HepG2 (cell line): ENCODE results near the gene IDUA. TPM values are rescaled to one million over a fixed set of nuclear protein-coding genes. Genes with fewer than 3 reads are reported as not detected.

ENCODE experiments used
- GLI4 ChIP-seq: sonication (generic); formaldehyde crosslinking; IDR thresholded peaks from 2 replicates; pipeline ENCODE4 v1.5.1; 2020; ENCODE audit warnings: missing genetic modification reagents, mild to moderate bottlenecking, moderate library complexity, borderline replicate concordance
- RAD51 ChIP-seq: fragments of 450-650 bp; IDR thresholded peaks from 2 replicates; pipeline ENCODE4 v1.6.1; 2016; ENCODE audit warnings: borderline replicate concordance
- REL ChIP-seq: sonication (generic); formaldehyde crosslinking; conservative IDR thresholded peaks from 2 replicates; pipeline ENCODE4 v1.8.0; 2022; ENCODE audit warnings: mild to moderate bottlenecking, missing genetic modification reagents, moderate library complexity
- SAFB2 ChIP-seq: sonication (generic); formaldehyde crosslinking; IDR thresholded peaks from 2 replicates; pipeline ENCODE4 v1.5.1; 2020; ENCODE audit warnings: missing genetic modification reagents, low read depth, mild to moderate bottlenecking, borderline replicate concordance
- SMYD3 ChIP-seq: sonication (generic); formaldehyde crosslinking; IDR thresholded peaks from 2 replicates; pipeline ENCODE4 v1.8.1; 2023; ENCODE audit warnings: mild to moderate bottlenecking, missing genetic modification reagents
- SP2 ChIP-seq: sonication (generic); formaldehyde crosslinking; IDR thresholded peaks from 2 replicates; pipeline ENCODE4 v1.5.1; 2020; ENCODE audit warnings: mild to moderate bottlenecking, missing genetic modification reagents
- TCF7L2 ChIP-seq: IDR thresholded peaks from 2 replicates; pipeline ENCODE4 v1.6.1; 2011; ENCODE audit warnings: mild to moderate bottlenecking, low read depth, low read length, moderate library complexity
- THYN1 ChIP-seq: sonication (generic); formaldehyde crosslinking; IDR thresholded peaks from 2 replicates; pipeline ENCODE4 v1.8.1; 2023; ENCODE audit warnings: low read depth, mild to moderate bottlenecking, moderate library complexity, missing genetic modification reagents, borderline replicate concordance
- TOE1 ChIP-seq: sonication (generic); formaldehyde crosslinking; IDR thresholded peaks from 2 replicates; pipeline ENCODE4 v1.4.0; 2020; ENCODE audit warnings: mild to moderate bottlenecking, missing genetic modification reagents
- ZBTB1 ChIP-seq: sonication (generic); formaldehyde crosslinking; IDR thresholded peaks from 2 replicates; pipeline ENCODE4 v1.4.0; 2020; ENCODE audit warnings: missing genetic modification reagents, borderline replicate concordance
- ZKSCAN5 ChIP-seq: sonication (generic); formaldehyde crosslinking; IDR thresholded peaks from 2 replicates; pipeline ENCODE4 v1.5.1; 2020; ENCODE audit warnings: mild to moderate bottlenecking, missing genetic modification reagents
- ZNF224 ChIP-seq: sonication (generic); formaldehyde crosslinking; IDR thresholded peaks from 2 replicates; pipeline ENCODE4 v1.5.0; 2020; ENCODE audit warnings: mild to moderate bottlenecking, missing genetic modification reagents
- ZNF609 ChIP-seq: sonication (generic); formaldehyde crosslinking; IDR thresholded peaks from 2 replicates; pipeline ENCODE4 v1.4.0; 2020; ENCODE audit warnings: mild to moderate bottlenecking, missing genetic modification reagents, borderline replicate concordance
- ZNF644 ChIP-seq: IDR thresholded peaks from 2 replicates; pipeline ENCODE4 v1.6.1; 2016; ENCODE audit warnings: low read depth
- ZNF800 ChIP-seq: sonication (generic); formaldehyde crosslinking; IDR thresholded peaks from 2 replicates; pipeline ENCODE4 v1.4.0; 2020; ENCODE audit warnings: missing genetic modification reagents
- ZNF879 ChIP-seq: sonication (generic); formaldehyde crosslinking; IDR thresholded peaks from 2 replicates; pipeline ENCODE4 v1.8.1; 2023; ENCODE audit warnings: missing genetic modification reagents
- polyA plus RNA-seq, 8 experiments: library from polyadenylated mRNA; depleted of rRNA in 3 of 8; stranded (reverse) in 7 of 8; unstranded in 1 of 8; fragments of >200 nt; fragmentation: Illumina TruSeq in 4 of 8; extraction: Trizol in 4 of 8; gene quantifications; 2 replicates each; pipeline versions ENCODE4 v1.2.1 to v1.2.3, GENCODE V29; 2011 to 2016; ENCODE audit warnings: low read depth in 4 of 8, missing spikeins in 1 of 8, mixed read lengths in 1 of 8; ENCODE audit not compliant: insufficient read depth in 1 of 8
- total RNA-seq, 5 experiments: library from RNA; depleted of rRNA; stranded (reverse); fragments of >200 nt; fragmentation: Illumina TruSeq; extraction: Trizol; gene quantifications; 2 replicates each; pipeline ENCODE4 v1.2.3, GENCODE V29; 2016; ENCODE audit warnings: low read depth in 1 of 5
- TF ChIP-seq, protein P1 (sequence below): sonication (generic); formaldehyde crosslinking; IDR thresholded peaks from 2 replicates; pipeline ENCODE4 v1.4.0; 2020; ENCODE audit warnings: missing genetic modification reagents
- TF ChIP-seq, protein P2 (sequence below): IDR thresholded peaks from 2 replicates; pipeline ENCODE4 v1.6.1; 2018; ENCODE audit warnings: missing genetic modification reagents

IDUA gene
- total and polyA plus RNA-seq, 2 of the 13 experiments (the other 11 are each of a cell fraction or from before 2014, with no cell fraction given): 0.77 to 1.0 TPM

DNA sequence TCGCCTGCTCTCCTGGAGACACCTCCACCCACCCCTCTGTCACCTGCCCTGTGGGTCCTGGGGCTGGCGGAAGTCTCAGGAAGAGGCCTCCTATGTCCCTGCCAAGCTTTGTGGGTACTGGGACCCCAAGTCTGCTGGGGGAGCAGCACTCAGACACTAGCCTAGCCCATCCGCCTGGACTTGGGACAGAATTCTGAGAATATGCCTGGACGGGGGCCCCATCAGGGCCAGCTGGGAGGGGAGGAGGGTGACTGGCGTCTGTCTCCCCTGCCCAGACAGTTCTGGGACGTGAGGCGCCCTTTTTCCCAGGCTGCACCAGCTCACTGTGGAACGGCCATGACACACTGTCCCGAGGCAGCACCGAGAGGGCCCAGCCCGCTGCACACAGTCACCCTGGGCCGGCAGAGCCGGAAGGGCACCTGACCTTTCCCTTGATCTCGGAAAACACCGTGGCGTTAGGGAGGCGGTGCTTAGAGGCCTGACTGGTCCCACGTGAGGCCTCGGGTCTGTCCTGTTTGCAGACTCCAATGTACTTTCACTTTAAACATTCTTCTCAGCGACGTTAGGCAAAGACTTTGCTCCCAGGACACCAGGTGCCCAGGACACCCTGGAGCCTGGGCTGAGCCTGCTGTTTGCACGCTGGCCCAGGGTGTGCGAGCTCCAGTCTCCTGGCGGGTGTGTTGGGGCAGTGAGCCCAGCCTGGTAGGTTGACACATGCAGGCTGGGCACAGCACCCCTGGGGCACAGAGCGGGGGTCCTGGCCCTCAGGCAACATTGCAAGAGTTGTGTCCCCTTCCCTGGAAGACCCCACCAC, 5.7 kb downstream of the IDUA start (continued):
- TF ChIP-seq, protein P1, sequence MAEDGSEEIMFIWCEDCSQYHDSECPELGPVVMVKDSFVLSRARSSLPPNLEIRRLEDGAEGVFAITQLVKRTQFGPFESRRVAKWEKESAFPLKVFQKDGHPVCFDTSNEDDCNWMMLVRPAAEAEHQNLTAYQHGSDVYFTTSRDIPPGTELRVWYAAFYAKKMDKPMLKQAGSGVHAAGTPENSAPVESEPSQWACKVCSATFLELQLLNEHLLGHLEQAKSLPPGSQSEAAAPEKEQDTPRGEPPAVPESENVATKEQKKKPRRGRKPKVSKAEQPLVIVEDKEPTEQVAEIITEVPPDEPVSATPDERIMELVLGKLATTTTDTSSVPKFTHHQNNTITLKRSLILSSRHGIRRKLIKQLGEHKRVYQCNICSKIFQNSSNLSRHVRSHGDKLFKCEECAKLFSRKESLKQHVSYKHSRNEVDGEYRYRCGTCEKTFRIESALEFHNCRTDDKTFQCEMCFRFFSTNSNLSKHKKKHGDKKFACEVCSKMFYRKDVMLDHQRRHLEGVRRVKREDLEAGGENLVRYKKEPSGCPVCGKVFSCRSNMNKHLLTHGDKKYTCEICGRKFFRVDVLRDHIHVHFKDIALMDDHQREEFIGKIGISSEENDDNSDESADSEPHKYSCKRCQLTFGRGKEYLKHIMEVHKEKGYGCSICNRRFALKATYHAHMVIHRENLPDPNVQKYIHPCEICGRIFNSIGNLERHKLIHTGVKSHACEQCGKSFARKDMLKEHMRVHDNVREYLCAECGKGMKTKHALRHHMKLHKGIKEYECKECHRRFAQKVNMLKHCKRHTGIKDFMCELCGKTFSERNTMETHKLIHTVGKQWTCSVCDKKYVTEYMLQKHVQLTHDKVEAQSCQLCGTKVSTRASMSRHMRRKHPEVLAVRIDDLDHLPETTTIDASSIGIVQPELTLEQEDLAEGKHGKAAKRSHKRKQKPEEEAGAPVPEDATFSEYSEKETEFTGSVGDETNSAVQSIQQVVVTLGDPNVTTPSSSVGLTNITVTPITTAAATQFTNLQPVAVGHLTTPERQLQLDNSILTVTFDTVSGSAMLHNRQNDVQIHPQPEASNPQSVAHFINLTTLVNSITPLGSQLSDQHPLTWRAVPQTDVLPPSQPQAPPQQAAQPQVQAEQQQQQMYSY (CRISPR knock-in tag): no peak
- TF ChIP-seq ZBTB1 (no peak), ZNF224 (CRISPR knock-in tag) (0 out of 2 replicates have a peak, but pooled peaks have one; percentile 60), REL (CRISPR knock-in tag) (peak; percentile 85; the same call in 1 of the 2 replicates), THYN1 (no peak), SAFB2 (no peak), ZNF644 (CRISPR knock-in tag) (no peak), ZNF609 (CRISPR knock-in tag) (peak; percentile 86), RAD51 (peak; percentile 84), TOE1 (CRISPR knock-in tag) (no peak), SMYD3 (CRISPR knock-in tag) (no peak), GLI4 (CRISPR knock-in tag) (no peak), ZNF800 (CRISPR knock-in tag) (no peak), ZNF879 (no peak), ZKSCAN5 (peak; percentile 72), SP2 (CRISPR knock-in tag) (no peak), TCF7L2 (no peak)
- TF ChIP-seq, protein P2, sequence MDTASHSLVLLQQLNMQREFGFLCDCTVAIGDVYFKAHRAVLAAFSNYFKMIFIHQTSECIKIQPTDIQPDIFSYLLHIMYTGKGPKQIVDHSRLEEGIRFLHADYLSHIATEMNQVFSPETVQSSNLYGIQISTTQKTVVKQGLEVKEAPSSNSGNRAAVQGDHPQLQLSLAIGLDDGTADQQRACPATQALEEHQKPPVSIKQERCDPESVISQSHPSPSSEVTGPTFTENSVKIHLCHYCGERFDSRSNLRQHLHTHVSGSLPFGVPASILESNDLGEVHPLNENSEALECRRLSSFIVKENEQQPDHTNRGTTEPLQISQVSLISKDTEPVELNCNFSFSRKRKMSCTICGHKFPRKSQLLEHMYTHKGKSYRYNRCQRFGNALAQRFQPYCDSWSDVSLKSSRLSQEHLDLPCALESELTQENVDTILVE (CRISPR knock-in tag): peak; percentile 84
